HEK293 (cell line): Measurements from ENCODE around the gene PHF12.

Source experiments
- CTCF ChIP-seq: fragments of 450-650 bp; formaldehyde crosslinking; IDR thresholded peaks from 2 replicates; pipeline ENCODE4 v1.5.1; 2016; ENCODE audit warnings: missing biosample characterization, missing genetic modification characterization
- REST ChIP-seq: fragments of 450-650 bp; formaldehyde crosslinking; IDR thresholded peaks from 2 replicates; pipeline ENCODE4 v1.5.1; 2016; ENCODE audit warnings: missing biosample characterization, missing genetic modification characterization
- SP7 ChIP-seq: fragments of 450-650 bp; formaldehyde crosslinking; IDR thresholded peaks from 2 replicates; pipeline ENCODE4 v1.5.1; 2016; ENCODE audit warnings: missing biosample characterization, missing genetic modification characterization
- YY1 ChIP-seq: fragments of 450-650 bp; formaldehyde crosslinking; IDR thresholded peaks from 2 replicates; pipeline ENCODE4 v1.5.1; 2018; ENCODE audit warnings: missing biosample characterization, missing genetic modification characterization
- ZBTB21 ChIP-seq: fragments of 450-650 bp; formaldehyde crosslinking; IDR thresholded peaks from 2 replicates; pipeline ENCODE4 v1.5.1; 2017; ENCODE audit warnings: missing biosample characterization, missing genetic modification characterization
- ZBTB8A ChIP-seq: fragments of 450-650 bp; formaldehyde crosslinking; IDR thresholded peaks from 2 replicates; pipeline ENCODE4 v1.5.1; 2016; ENCODE audit warnings: missing biosample characterization, missing genetic modification characterization
- ZFP69B ChIP-seq: fragments of 450-650 bp; formaldehyde crosslinking; IDR thresholded peaks from 2 replicates; pipeline ENCODE4 v1.5.1; 2016; ENCODE audit warnings: missing biosample characterization, missing genetic modification characterization
- ZNF146 ChIP-seq: fragments of 450-650 bp; formaldehyde crosslinking; IDR thresholded peaks from 2 replicates; pipeline ENCODE4 v1.5.1; 2016; ENCODE audit warnings: missing biosample characterization, missing genetic modification characterization
- ZNF274 ChIP-seq, 2 experiments: fragments of 200-500 bp in 1 of 2; fragments of 450-650 bp in 1 of 2; sonication (Bioruptor generic) in 1 of 2; formaldehyde crosslinking in 1 of 2; IDR thresholded peaks; 2 replicates each; pipeline versions ENCODE4 v1.5.1 to v1.6.1; 2014 to 2016; ENCODE audit warnings: borderline replicate concordance in 1 of 2, inconsistent platforms in 1 of 2, low read length in 1 of 2, missing biosample characterization in 1 of 2, missing genetic modification characterization in 1 of 2
- ZNF416 ChIP-seq: fragments of 450-650 bp; formaldehyde crosslinking; IDR thresholded peaks from 2 replicates; pipeline ENCODE4 v1.5.1; 2016; ENCODE audit warnings: missing biosample characterization, missing genetic modification characterization
- ZNF48 ChIP-seq: fragments of 450-650 bp; formaldehyde crosslinking; IDR thresholded peaks from 2 replicates; pipeline ENCODE4 v1.5.1; 2016; ENCODE audit warnings: missing biosample characterization, missing genetic modification characterization
- ZNF561 ChIP-seq: fragments of 450-650 bp; IDR thresholded peaks from 2 replicates; pipeline ENCODE4 v1.5.1; 2018; ENCODE audit warnings: missing biosample characterization, missing genetic modification characterization, borderline replicate concordance
- ZNF624 ChIP-seq: fragments of 450-650 bp; formaldehyde crosslinking; IDR thresholded peaks from 2 replicates; pipeline ENCODE4 v1.5.1; 2017; ENCODE audit warnings: missing biosample characterization, missing genetic modification characterization

- no peak for TF ChIP-seq ZBTB8A (tag by site-specific recombination)
- no peak for TF ChIP-seq SP7 (tag by site-specific recombination)
- no peak for TF ChIP-seq ZNF274 (IDR thresholded peaks at IDR 0.05; ENCODE audit: low read length)
- no peak for TF ChIP-seq ZNF274 (tag by site-specific recombination; IDR thresholded peaks at IDR 0.05; ENCODE audit: borderline replicate concordance)
- TF ChIP-seq CTCF (tag by site-specific recombination) = no peak
- TF ChIP-seq YY1 = no peak
- TF ChIP-seq ZNF48 (tag by site-specific recombination) = no peak
- TF ChIP-seq ZNF561 (tag by site-specific recombination) = no peak
- TF ChIP-seq ZNF624 (tag by site-specific recombination) = no peak
- TF ChIP-seq REST (tag by site-specific recombination) = no peak
- TF ChIP-seq ZNF416 = no peak
- TF ChIP-seq ZFP69B = no peak
- no peak for TF ChIP-seq ZBTB21
- no peak for TF ChIP-seq ZNF146
Measured at GRCh38 chr17:28967221-28968135, 16.2 kb upstream of the PHF12 start.
